HepG2 (cell line): ENCODE data around the gene GTF2F2. TPM values are rescaled to one million over a fixed set of nuclear protein-coding genes. Genes with fewer than 3 reads are reported as not detected.

Experiments used
- FOSL2 ChIP-seq: sonication (generic); formaldehyde crosslinking; IDR thresholded peaks from 2 replicates; pipeline ENCODE4 v1.4.0; 2020; ENCODE audit warnings: missing genetic modification reagents
- HNRNPLL ChIP-seq: fragments of 200-400 bp; formaldehyde crosslinking; IDR thresholded peaks from 2 replicates; pipeline ENCODE4 v1.6.1; 2017; ENCODE audit warnings: mild to moderate bottlenecking, low read depth, low read length; ENCODE audit not compliant: poor library complexity, severe bottlenecking
- MYPOP ChIP-seq: sonication (generic); formaldehyde crosslinking; IDR thresholded peaks from 2 replicates; pipeline ENCODE4 v1.8.1; 2023; ENCODE audit warnings: mild to moderate bottlenecking, moderate library complexity, missing genetic modification reagents
- NRL ChIP-seq: sonication (generic); formaldehyde crosslinking; IDR thresholded peaks from 2 replicates; pipeline ENCODE4 v1.5.0; 2020; ENCODE audit warnings: missing genetic modification reagents, mild to moderate bottlenecking, moderate library complexity, borderline replicate concordance
- PCBP2 ChIP-seq: fragments of 200-400 bp; formaldehyde crosslinking; optimal IDR thresholded peaks from 2 replicates; pipeline ENCODE3; 2018; ENCODE audit warnings: low read length, low read depth; ENCODE audit not compliant: poor library complexity, severe bottlenecking
- RBAK ChIP-seq: sonication (generic); formaldehyde crosslinking; IDR thresholded peaks from 2 replicates; pipeline ENCODE4 v1.5.1; 2020; ENCODE audit warnings: mild to moderate bottlenecking, missing genetic modification reagents
- RBFOX2 ChIP-seq: fragments of 200-400 bp; formaldehyde crosslinking; IDR thresholded peaks from 2 replicates; pipeline ENCODE4 v1.6.1; 2017; ENCODE audit warnings: low read depth, mild to moderate bottlenecking, low read length
- RXRA ChIP-seq: sonication (generic); formaldehyde crosslinking; IDR thresholded peaks from 2 replicates; pipeline ENCODE4 v1.5.1; 2020; ENCODE audit warnings: missing genetic modification reagents
- SIN3A ChIP-seq: IDR thresholded peaks from 2 replicates; pipeline ENCODE4 v1.6.1; 2011; ENCODE audit warnings: low read depth, mild to moderate bottlenecking, control low read depth, low read length, borderline replicate concordance
- STAT6 ChIP-seq: sonication (generic); formaldehyde crosslinking; IDR thresholded peaks from 2 replicates; pipeline ENCODE4 v1.4.0; 2020; ENCODE audit warnings: missing genetic modification reagents, mild to moderate bottlenecking, borderline replicate concordance
- TCF7 ChIP-seq: sonication (generic); IDR thresholded peaks from 2 replicates; pipeline ENCODE4 v1.6.1; 2016; ENCODE audit warnings: antibody characterized with exemption, low read depth
- TRIM22 ChIP-seq: fragments of 450-650 bp; IDR thresholded peaks from 2 replicates; pipeline ENCODE4 v1.6.1; 2017
- UBTF ChIP-seq: sonication (generic); formaldehyde crosslinking; IDR thresholded peaks from 2 replicates; pipeline ENCODE4 v1.4.0; 2020; ENCODE audit warnings: mild to moderate bottlenecking, missing genetic modification reagents
- ZNF430 ChIP-seq: sonication (generic); formaldehyde crosslinking; IDR thresholded peaks from 2 replicates; pipeline ENCODE4 v1.9.0; 2021; ENCODE audit warnings: mild to moderate bottlenecking, missing genetic modification reagents
- ZNF580 ChIP-seq: IDR thresholded peaks from 2 replicates; pipeline ENCODE4 v1.6.1; 2016; ENCODE audit warnings: low read depth, borderline replicate concordance
- ZNF724P ChIP-seq: sonication (generic); formaldehyde crosslinking; IDR thresholded peaks from 2 replicates; pipeline ENCODE4 v1.8.0; 2022; ENCODE audit warnings: missing genetic modification reagents, borderline replicate concordance
- ZNF773 ChIP-seq: sonication (generic); formaldehyde crosslinking; IDR thresholded peaks from 2 replicates; pipeline ENCODE4 v1.4.0; 2020; ENCODE audit warnings: missing genetic modification reagents, borderline replicate concordance
- ZNF782 ChIP-seq: sonication (generic); formaldehyde crosslinking; IDR thresholded peaks from 2 replicates; pipeline ENCODE4 v1.4.0; 2020; ENCODE audit warnings: missing genetic modification reagents, mild to moderate bottlenecking, borderline replicate concordance
- ZSCAN22 ChIP-seq: sonication (generic); formaldehyde crosslinking; IDR thresholded peaks from 2 replicates; pipeline ENCODE4 v1.4.0; 2020; ENCODE audit warnings: mild to moderate bottlenecking, missing genetic modification reagents
- polyA plus RNA-seq, 8 experiments: library from polyadenylated mRNA; depleted of rRNA in 3 of 8; stranded (reverse) in 7 of 8; unstranded in 1 of 8; fragments of >200 nt; fragmentation: Illumina TruSeq in 4 of 8; extraction: Trizol in 4 of 8; gene quantifications; 2 replicates each; pipeline versions ENCODE4 v1.2.1 to v1.2.3, GENCODE V29; 2011 to 2016; ENCODE audit warnings: low read depth in 4 of 8, missing spikeins in 1 of 8, mixed read lengths in 1 of 8; ENCODE audit not compliant: insufficient read depth in 1 of 8
- total RNA-seq, 5 experiments: library from RNA; depleted of rRNA; stranded (reverse); fragments of >200 nt; fragmentation: Illumina TruSeq; extraction: Trizol; gene quantifications; 2 replicates each; pipeline ENCODE4 v1.2.3, GENCODE V29; 2016; ENCODE audit warnings: low read depth in 1 of 5

GTF2F2 gene
- total and polyA plus RNA-seq, 2 of the 13 experiments (the other 11 are each of a cell fraction or from before 2014, with no cell fraction given): 10.6 to 32.8 TPM

GRCh38 chr13:45119991-45120864 is at the start of gene GTF2F2 (continued):
- no peak for TF ChIP-seq ZNF782
- no peak for TF ChIP-seq ZSCAN22 (CRISPR knock-in tag)
- no peak for TF ChIP-seq ZNF430 (CRISPR knock-in tag)
- no peak for TF ChIP-seq ZNF724P (CRISPR knock-in tag)
- 0 out of 2 replicates have a peak, but pooled peaks have one; percentile 7 for TF ChIP-seq TCF7
- peak; percentile 78 for TF ChIP-seq HNRNPLL
- peak; percentile 41; the same call in 1 of the 2 replicates for TF ChIP-seq NRL (CRISPR knock-in tag)
- TF ChIP-seq RXRA (CRISPR knock-in tag): 0 out of 2 replicates have a peak, but pooled peaks have one; percentile 43
- TF ChIP-seq TRIM22: no peak
- peak; percentile 80 for TF ChIP-seq RBFOX2
- TF ChIP-seq STAT6: no peak
- no peak for TF ChIP-seq RBAK
- peak; percentile 88 for TF ChIP-seq SIN3A
- TF ChIP-seq FOSL2 (CRISPR knock-in tag): peak; percentile 47; the same call in 1 of the 2 replicates
- TF ChIP-seq ZNF773 (CRISPR knock-in tag): no peak
- 0 out of 2 replicates have a peak, but pooled peaks have one; percentile 22 for TF ChIP-seq MYPOP (CRISPR knock-in tag)
- TF ChIP-seq ZNF580 (CRISPR knock-in tag): 0 out of 2 replicates have a peak, but pooled peaks have one; percentile 23
- peak; percentile 74 for TF ChIP-seq UBTF (CRISPR knock-in tag)
- TF ChIP-seq PCBP2: no peak
